HG03039 (cell line): ENCODE data around the gene HMGB1.
"Not testable (repeated sequence)": the region's sequence is repeated elsewhere in the genome, so short reads cannot be mapped to it uniquely, and the experiment has no call there.

Source experiments
- ATAC-seq: cut with Tn5 transposase; IDR thresholded peaks from one replicate; pipeline ENCODE4 v1.9.1; 2021; ENCODE audit warnings: mild to moderate bottlenecking, moderate library complexity; ENCODE audit not compliant: unreplicated experiment

HMGB1 gene

DNA sequence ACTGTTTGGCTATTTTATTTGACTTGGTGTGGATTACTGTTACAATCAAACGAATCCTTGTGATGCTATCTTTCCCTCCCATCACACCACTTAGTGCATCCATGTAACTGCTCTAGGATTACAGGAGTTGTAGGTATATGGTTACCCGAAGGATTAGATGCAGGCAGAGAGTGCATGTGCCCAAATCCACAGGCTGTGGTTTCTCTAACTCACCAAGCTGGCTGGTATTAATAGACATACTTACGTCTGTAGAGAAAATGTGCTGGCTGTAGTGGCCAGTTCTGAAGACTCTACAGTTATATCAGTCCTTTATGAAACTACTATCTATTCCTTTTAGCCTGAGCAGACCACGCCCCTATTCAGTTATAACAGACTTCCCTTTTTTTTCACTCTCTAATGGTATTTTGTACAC, 1.1 kb upstream of the HMGB1 start:
- no peak for ATAC-seq

DNA sequence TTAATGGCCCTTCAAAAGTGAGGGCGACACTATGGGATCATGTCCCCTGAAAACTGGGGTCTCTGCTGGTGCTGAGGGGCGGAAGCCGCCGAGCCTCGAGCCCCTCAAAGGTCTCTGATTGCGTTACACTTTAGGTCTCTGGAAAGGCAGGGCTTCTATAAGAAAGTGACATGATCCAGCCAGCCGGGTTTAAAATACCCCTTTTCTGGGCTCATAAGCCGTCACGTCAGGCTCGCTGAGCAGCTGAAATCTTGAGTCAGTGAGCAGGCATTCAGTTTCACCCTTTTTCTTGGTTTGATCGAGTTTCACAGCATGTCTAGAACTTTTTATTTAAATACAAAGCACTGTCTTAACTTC, 600 bp upstream of the HMGB1 start:
- no peak for ATAC-seq

DNA sequence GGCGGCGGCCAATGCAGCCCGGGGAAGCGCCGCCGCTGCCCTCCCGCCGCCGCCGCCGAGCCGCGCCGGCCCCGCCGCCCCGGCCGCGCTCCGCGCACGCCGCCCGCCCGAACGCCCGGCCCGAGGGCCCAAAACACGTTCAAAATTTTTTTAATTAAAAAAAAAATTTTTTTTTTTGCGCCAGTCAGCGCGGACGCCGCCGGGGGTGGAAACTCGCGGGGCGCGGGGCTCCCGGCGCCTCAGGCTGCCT, 468 bp downstream of the HMGB1 start:
- ATAC-seq, result no peak

DNA sequence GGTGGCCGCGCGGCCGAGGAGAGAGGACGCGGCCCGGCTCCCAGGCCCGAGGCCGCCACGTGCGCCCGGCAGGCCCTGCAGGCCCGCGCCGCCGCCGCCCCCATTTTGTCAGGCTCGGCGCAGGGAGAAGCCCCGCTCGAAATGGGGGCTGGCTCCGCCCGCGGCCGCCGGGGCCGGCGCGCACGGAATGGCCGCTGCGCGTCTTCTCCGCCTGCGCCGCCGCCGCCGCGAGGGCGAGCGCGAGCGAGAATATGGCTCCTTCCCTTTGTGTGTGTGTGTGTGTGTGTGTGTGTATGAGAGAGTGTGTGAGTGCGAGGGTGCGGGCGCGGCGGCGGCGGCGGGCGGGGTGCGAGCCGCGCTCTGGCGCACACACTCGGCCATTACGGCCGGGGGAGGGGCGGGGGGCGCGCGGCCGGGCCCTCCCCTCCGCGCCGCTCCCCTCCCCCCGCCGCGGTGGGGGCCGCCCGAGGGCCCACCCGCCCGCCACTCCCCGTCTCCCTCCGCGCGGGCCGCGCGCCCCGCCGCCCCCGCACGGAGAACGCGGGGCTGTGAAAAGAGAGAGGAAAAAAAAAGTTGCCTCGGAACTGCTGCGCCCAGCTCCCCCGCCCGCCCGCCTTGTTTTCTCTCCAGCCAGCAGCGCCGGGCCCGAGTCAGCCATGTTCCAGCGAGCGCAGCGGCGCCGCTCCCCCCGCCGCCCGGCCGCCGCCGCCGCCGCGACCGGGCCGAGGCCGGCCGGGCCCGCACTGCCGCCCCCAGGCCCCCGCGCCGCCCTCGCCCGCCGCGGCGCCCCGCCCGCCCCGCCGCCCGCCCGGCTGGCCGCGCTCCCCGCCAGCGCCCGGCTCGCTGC, 1.0 kb downstream of the HMGB1 start:
- ATAC-seq, result peak; percentile 27

DNA sequence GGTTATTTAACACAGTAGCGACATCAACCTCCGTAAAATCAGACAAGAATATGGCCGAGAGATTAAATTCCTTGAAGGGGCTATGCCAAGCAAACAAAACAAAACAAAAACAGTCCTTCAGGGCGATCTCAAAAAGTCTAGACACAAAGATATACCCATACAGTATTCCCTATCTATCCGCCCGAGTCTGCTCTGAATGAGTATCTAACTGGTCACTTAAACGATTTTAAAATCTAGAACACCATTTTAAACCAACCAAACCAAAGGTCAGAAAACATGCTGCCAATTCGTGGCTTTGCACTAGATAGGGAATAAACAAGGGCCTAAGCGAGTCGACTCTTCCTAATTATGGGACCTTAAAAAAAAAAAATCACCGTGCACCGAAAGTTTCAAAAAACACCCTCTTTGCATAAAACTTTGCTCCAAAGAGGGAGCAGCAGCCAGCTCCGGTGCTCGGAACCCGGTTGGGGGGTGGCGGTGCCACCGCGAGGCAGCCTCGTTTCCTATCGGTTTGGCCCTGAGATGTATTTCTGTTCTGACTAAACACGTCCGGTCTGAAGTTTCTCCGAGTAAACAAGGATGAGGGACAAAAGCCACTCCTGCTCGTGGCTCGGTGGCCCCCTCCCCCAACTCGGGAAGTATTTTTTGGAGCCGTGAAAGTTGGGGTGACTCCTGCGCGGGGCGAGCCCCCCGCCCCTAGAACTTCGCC, 1.8 kb downstream of the HMGB1 start:
- ATAC-seq, result peak; percentile 31

DNA sequence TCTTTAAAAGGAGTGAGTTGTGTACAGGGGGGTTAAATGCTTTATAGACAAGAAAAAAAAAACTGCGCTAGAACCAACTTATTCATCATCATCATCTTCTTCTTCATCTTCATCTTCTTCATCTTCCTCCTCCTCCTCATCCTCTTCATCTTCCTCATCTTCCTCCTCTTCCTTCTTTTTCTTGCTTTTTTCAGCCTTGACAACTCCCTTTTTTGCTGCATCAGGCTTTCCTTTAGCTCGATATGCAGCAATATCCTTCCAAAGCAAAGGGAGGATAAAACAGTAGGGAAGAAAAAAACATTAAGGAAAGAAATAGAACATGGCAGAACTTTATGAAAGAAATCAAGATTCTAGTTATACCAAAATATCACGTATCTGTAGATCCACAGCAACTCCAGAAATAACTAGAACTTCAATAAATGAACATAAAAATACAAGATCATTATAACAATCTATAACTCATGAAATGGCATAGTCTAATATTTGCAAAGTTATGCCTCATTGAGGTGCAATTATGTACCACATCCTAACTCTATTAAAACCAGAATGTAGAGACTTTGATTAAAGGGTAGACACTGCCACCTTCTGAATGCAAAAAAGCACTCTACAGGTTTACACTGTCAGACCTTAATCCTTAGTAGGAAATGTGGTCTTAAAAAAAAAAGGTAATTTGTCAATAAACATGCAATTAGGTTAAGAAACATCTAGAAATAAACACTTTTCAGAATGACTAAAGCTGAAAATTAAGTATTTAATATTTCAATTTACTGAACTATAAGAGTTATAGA, 4.3 kb downstream of the HMGB1 start:
- not testable (repeated sequence) for ATAC-seq

DNA sequence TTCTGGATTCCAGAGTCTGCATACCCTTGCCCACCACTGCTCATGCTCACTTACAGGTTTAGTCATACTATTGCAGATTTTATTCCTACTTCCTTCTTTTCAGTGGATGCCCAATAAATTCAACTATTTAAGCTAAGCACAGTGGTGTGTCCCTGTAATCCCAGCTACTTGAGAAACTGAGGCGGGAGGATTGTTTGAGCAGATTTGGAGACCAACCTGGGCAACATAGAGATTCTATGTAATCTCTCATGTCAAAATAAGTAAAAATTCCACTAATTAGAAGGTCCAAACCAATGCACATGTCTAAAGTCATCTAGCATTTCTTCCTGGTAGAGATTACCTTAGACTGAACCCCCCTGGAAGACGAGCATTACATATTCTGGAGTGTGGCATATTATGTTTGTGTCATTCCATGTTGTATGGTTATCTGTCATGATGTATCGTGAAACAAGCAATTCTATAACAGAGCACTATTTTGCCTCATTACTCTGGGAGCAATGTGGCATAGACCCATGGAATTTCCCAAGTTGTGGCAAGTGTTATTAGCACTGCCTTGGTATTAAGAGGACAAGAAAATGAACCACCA, 8.3 kb downstream of the HMGB1 start:
- ATAC-seq, result no peak

DNA sequence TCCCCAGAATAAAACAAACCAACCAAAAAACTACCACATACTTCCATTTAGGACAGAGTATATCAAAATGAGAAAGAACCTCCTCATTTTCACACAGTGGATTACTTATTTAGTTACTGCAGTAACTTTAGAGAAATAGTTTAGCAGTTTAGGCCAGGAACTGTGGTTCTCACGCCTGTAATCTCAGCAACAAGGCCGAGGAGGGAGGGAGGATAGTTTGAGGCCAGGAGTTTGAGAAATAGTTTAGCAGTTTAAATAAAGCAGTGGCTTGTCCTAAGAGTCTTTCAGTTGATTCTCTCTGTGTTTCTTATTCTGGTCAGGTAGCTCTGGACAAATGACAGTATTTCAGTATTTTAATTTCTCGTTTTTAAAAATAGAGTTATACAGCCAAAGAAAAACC, 9.4 kb downstream of the HMGB1 start:
- ATAC-seq, result no peak

DNA sequence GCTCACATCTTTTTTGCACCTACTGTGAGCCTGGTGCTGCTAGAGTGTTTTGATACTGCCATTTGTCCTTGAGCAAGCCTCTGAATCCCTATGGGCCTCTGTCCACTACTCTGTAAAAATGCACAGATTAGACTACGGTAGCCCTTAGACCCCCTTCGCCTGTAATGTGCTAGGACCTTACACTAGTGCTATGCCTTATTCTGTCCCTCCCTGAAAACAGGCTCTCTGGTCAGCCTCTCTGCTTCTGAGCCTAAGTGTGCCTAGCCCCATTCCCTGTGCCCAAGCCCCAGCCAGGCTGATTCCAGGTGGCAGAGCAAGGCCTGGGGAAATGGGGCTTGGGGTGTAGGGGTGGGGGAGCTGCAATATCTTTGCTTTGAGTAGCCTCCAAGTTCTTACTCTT, 10.7 kb downstream of the HMGB1 start:
- ATAC-seq, result no peak

DNA sequence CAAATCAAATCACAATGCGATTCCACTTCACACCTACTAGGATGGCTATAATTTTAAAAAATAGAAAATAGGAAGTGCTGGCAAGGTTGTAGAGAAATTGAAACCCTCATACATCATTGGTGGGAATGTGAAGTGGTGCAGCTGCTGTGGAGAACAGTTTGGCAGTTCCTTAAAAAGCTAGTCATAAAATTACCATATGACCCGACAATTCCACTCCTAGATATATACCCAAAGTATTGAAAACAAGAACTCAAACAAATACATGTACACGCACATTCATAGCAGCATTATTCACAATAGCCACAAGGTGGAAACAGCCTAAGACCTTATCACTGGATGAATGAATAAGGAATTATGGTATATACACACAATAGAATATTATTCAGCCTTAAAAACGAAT, 12.0 kb downstream of the HMGB1 start:
- ATAC-seq, result no peak

DNA sequence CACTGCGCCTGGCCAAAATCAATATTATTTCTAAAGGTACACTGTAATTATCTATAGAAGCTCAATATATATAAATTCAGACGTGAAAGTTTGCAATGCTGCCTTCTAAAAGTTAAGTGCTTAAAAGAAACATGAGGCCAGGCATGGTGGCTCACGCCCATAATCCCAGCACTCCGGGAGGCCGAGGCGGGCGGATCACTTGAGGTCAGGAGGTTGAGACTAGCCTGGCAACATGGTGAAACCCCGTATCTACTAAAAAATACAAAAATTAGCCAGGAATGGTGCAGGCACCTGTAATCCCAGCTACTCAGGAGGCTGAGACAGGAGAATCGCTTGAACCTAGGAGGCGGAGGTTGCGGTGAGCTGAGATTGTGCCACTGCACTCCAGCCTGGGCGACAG, 14.3 kb downstream of the HMGB1 start:
- not testable (repeated sequence) for ATAC-seq

DNA sequence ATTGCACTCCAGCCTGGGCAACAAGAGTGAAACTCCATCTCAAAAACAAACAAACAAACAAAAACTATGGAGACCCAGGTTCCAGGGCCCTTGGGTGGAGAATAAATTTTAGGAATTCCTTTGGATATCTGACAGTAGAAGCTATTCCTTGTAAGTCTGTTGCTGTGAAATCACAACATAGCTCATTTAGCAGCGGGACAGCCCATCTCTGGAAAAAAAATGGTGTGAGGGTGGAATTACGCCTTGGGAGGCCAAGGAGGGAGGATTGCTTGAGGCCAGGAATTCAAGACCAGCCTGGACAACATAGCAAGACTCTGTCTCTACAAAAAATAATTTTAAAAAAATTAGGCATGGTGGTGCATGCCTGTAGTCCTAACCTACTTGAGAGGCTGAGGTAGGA, 15.7 kb downstream of the HMGB1 start:
- no peak for ATAC-seq

DNA sequence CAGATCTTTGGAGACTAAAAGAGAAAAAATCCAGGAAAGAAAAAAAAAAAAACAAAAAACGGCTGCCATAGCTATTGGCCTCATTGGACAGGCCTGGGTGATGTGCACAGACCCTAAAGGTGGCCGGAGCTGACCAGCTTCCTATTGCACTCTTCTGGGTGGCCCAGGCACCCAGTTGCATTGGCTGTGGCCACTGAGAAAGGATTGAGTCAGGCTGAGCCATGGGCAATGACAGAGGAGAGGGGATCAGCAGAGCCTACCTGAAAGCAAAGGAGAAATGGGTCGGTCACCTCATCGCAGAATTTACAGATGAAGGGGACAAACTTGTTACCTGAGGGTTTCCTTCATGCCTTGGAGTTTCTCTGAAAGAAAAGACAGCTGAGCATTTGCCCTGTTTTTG, 17.3 kb downstream of the HMGB1 start:
- ATAC-seq, result no peak

DNA sequence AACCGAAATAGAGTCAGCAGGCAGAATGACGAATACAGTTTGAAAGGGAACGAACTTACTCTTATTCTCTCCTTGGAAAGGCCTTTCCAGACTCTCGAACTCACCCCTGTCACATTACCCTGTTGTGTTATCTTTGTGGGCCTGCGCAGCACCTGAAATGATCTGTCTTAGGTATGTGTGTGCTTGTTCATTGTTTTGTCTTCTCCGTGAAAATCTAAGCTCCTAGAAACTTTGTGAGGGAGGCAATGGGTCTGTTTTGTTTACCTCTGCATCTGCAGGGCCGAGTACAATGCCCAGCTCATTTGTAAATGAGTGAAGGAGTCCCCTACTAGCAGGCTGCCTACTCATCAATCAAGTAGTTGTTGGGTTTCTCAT, 19.6 kb downstream of the HMGB1 start:
- peak; percentile 5 for ATAC-seq

DNA sequence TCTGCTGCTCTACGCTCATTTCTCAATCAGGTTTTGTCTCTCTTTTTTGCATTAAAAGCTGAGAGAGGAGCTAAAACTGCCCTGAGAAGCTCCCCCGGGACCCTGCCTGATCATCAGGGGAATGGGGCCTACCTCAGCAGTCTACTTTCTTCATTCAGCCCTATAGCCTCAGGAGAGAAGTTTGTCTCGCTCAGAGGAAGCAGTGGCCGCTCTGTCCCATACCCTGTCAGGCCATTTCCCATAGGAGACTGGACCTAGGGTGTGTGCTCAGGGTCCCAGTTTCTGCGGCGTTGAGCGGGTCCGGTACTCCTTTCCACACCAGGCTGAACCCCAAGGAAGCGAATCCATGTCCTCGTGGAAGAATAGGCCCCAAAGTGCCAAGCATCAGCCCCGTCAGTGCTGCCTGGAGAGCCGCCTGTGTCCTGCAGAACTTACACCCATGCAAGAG, 21.8 kb downstream of the HMGB1 start:
- ATAC-seq, result no peak

DNA sequence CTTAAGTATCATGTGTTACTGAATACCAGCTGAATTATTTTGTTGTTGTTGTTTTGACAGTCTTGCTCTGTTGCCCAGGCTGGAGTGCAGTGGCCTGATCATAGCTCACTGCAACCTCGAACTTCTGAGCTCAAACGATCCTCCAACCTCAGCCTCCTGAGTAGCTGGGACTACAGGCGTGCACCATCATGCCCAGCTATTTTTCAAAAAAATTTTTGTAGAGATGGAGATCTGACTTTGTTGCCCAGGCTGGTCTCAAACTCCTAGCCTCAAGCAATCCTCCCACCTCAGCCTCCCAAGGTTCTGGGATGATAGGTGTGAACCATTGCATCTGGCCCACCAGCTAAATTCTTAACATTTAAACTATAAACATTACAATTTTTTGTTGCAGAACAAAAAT, 22.2 kb downstream of the HMGB1 start:
- ATAC-seq, result not testable (repeated sequence)

DNA sequence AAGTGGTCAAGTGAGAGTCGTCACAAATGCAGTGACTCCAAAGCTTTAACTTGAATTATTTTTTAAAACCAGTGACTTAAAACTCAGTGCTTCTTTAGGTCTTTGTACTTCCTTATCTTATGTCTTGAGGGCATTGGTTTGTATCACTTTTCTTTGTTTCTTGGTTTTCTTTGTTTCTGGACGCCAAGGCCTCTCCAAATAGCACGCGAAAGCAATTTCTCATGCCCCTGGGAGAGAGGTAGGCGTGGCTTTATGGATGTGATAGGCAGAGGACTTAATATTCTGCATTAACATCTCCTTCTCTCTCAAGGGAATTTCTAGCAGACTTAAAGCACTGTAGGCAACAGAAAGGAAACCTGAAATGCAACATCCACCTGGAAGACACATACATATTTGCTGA, 22.8 kb downstream of the HMGB1 start:
- no peak for ATAC-seq

DNA sequence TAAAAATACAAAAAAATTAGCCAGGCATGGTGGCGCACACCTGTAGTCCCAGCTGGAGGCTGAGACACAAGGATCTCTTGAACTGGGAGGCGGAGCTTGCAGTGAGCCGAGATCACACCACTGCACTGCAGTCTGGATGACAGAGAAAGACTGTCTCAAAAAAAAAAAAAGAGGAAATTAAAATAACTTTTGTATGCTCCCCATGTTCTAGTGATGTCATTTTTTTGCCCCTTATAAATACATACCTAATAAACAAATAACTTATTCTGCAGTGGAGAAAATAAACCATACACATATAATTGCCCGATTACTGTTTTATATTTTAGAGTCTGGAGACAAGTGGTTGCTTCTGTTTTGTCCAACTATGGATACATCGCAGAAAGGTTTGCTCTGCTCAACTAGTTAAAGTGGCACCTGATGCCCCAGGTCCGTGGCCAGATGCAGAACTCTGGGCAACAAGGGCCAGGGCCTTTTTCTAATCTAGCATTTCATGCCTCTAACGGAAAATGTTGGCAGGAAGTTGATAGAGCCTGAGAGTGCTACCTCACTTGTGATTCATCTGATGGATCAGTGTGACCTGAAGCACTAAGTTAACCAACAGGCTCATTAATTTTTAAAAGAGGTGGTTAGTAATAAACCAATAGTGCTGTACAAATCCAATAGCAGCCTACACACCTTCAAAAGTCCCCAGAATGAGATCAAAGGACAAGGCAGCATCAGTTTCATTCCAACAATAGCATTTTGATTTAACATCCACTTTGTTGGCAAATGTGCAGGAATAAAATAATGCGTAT, 24.6 kb downstream of the HMGB1 start:
- ATAC-seq, result no peak

DNA sequence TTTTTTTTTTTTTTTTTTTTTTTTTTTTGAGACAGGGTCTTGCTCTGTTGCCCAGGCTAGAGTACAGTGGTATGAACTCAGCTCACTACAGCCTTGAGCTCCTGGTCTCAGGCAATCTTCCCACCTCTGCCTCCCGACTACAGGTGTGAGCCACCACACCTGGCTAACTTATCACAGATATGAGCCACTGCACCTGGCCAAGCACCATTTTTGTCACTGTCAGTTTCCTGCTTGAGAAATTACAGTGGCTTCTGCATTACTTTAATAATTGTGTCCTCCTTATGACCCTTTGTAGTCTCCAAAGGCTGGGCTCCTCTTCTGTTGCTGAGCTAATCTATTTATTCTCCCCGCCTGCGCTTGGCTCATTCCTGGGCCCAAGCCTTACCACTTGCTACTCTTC, 27.4 kb downstream of the HMGB1 start:
- ATAC-seq, result no peak

DNA sequence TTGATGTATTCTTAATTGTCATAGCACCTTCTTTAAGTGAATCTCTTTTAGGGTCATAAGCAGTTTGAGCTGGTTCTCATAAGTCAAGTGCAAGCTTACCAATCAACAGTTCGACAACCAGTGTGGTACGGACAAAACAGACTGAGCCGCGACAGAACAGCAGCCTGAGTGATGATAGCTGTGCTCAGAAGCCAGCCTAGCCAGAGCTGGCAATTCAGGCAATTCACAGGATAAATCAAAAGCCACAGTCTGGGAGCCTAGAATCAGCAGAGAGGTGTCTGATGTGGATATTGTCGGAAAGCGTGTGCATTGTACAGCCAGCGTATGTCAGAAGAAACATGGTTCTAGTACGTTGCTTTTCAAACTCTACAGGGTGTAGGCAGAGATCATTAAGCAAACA, 28.6 kb downstream of the HMGB1 start:
- ATAC-seq, result no peak

DNA sequence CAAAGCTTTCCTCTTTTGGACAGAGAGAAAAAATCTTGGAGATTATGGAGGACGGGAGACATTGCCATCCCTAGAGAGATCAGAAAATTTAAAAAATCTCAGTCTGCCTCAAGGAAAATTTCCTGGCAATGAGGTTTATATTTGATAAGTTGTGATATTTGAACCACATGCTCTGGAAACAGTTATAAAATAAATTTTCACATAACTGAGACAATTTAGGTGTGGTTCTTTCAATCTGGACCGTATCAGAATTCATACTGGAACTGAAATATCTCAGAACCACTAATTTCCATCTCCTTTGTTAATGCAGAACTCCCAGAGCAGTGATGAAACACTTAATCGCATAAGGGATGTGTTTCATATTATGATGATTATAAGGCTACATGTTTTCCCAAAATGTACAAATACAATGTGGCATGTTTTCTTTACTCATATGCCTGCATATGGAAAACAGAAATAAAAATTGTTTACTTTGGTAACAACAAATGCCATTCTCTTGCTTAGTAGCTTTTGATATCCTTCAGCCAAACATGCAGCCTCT, 29.8 kb downstream of the HMGB1 start:
- no peak for ATAC-seq
